Keratinocyte (primary cell): ENCODE measurements around the gene SALL3. TPM values are rescaled to one million over a fixed set of nuclear protein-coding genes. Genes with fewer than 3 reads are reported as not detected.
"Not testable (repeated sequence)": the region's sequence is repeated elsewhere in the genome, so short reads cannot be mapped to it uniquely, and the experiment has no call there.

Experiments
- DNase-seq: peaks from one replicate; pipeline ENCODE4 v3.0.0-alpha.2; 2011; ENCODE audit warnings: low read depth, missing footprints, low spot score
- FAIRE-seq: peaks from 2 replicates; lab custom pipeline; 2011; peaks lifted over from hg19 to GRCh38; lab: Jason Lieb, UNC
- H2AFZ ChIP-seq: 2 replicates; pipeline ENCODE4 v1.6.0; 2012; ENCODE audit warnings: low read length, control low read depth, inconsistent platforms; ENCODE audit not compliant: control insufficient read depth
- H3K27ac ChIP-seq: 2 replicates; pipeline ENCODE4 v1.5.1; 2011; ENCODE audit warnings: low read length; ENCODE audit not compliant: control insufficient read depth, insufficient read depth
- H3K27me3 ChIP-seq: 3 replicates; pipeline ENCODE4 v1.6.0; 2011; ENCODE audit warnings: low read length; ENCODE audit not compliant: control insufficient read depth, insufficient read depth; ENCODE audit errors: extremely low read depth
- H3K36me3 ChIP-seq, 2 experiments: 2 replicates in 1 of 2; 3 replicates in 1 of 2; pipeline ENCODE4 v1.5.1; 2011; ENCODE audit warnings: low read length in 2 of 2, mild to moderate bottlenecking in 1 of 2; ENCODE audit not compliant: control insufficient read depth in 2 of 2, insufficient read depth in 2 of 2; ENCODE audit errors: extremely low read depth in 1 of 2
- H3K4me1 ChIP-seq: 3 replicates; pipeline ENCODE4 v1.5.1; 2011; ENCODE audit warnings: low read length; ENCODE audit not compliant: control insufficient read depth, insufficient read depth; ENCODE audit errors: extremely low read depth
- H3K4me2 ChIP-seq: 3 replicates; pipeline ENCODE4 v1.6.0; 2011; ENCODE audit warnings: low read depth, low read length; ENCODE audit not compliant: control insufficient read depth, insufficient read depth; ENCODE audit errors: extremely low read depth
- H3K4me3 ChIP-seq, 3 experiments: fragments of 200-600 bp in 1 of 3; sonication (generic) in 1 of 3; 2 replicates in 2 of 3; 3 replicates in 1 of 3; pipeline ENCODE4 v1.5.1; 2011 to 2016; ENCODE audit warnings: low read length in 3 of 3, mild to moderate bottlenecking in 3 of 3, control low read depth in 2 of 3, inconsistent platforms in 1 of 3, low read depth in 1 of 3, mixed read lengths in 1 of 3, mixed run types in 1 of 3, moderate library complexity in 1 of 3; ENCODE audit not compliant: control insufficient read depth in 2 of 3, insufficient read depth in 2 of 3; ENCODE audit errors: extremely low read depth in 1 of 3
- H3K79me2 ChIP-seq: 2 replicates; pipeline ENCODE4 v1.6.0; 2012; ENCODE audit warnings: low read length; ENCODE audit not compliant: control insufficient read depth, insufficient read depth
- H3K9ac ChIP-seq: 3 replicates; pipeline ENCODE4 v1.6.0; 2011; ENCODE audit warnings: low read length; ENCODE audit not compliant: control insufficient read depth, insufficient read depth; ENCODE audit errors: extremely low read depth
- H3K9me1 ChIP-seq: 3 replicates; pipeline ENCODE4 v1.6.0; 2011; ENCODE audit warnings: low read length; ENCODE audit not compliant: control insufficient read depth, insufficient read depth; ENCODE audit errors: extremely low read depth
- H3K9me3 ChIP-seq: 2 replicates; pipeline ENCODE4 v1.5.1; 2012; ENCODE audit warnings: low read depth, low read length; ENCODE audit not compliant: control insufficient read depth
- H4K20me1 ChIP-seq: 3 replicates; pipeline ENCODE4 v1.6.0; 2011; ENCODE audit warnings: low read length; ENCODE audit not compliant: control insufficient read depth, insufficient read depth; ENCODE audit errors: extremely low read depth
- EZH2 ChIP-seq: IDR thresholded peaks from one replicate; pipeline ENCODE4 v1.6.1; 2012; ENCODE audit warnings: inconsistent platforms, mild to moderate bottlenecking, low read length, moderate library complexity
- dilution Hi-C: fragments of 300-500 bp; cut with MboI; formaldehyde crosslinking; loops from one replicate; pipeline ENCODE4 v1.7.0; 2020; ENCODE audit warnings: low sequenced_read_pairs; ENCODE audit not compliant: extremely low pct_ligation_motif_present
- polyA plus RNA-seq, 5 experiments: library from polyadenylated mRNA; depleted of rRNA in 3 of 5; stranded (reverse) in 3 of 5; stranded (forward) in 1 of 5; unstranded in 1 of 5; fragments of >200 nt; gene quantifications; 1 replicate in 1 of 5; 2 replicates in 3 of 5; 3 replicates in 1 of 5; pipeline versions ENCODE4 v1.2.1 to v1.2.3, GENCODE V29; 2011 to 2012; ENCODE audit warnings: missing spikeins in 2 of 5, low read depth in 1 of 5, low replicate concordance in 1 of 5
- TF ChIP-seq, protein P1 (sequence below), 3 experiments: IDR thresholded peaks in 1 of 3; conservative IDR thresholded peaks in 1 of 3; optimal IDR thresholded peaks in 1 of 3; 2 replicates in 2 of 3; 3 replicates in 1 of 3; pipeline versions ENCODE3 to v1.5.1; 2011; ENCODE audit warnings: low read length in 3 of 3, mild to moderate bottlenecking in 3 of 3, moderate library complexity in 2 of 3, control low read depth in 1 of 3, inconsistent platforms in 1 of 3; ENCODE audit not compliant: insufficient read depth in 2 of 3; ENCODE audit errors: extremely low read depth in 1 of 3

SALL3 gene
- polyA plus RNA-seq, 1 donor (not counting 4 experiments of a cell fraction or from before 2014, with no cell fraction given) = not detected

- H3K9ac ChIP-seq = no peak overlapping the region
- H4K20me1 ChIP-seq = no peaks in the 10 kb centered on the region
- no peak for DNase-seq
- H2AFZ ChIP-seq = no peak overlapping the region
- no peaks in the 10 kb centered on the region for H3K4me1 ChIP-seq
- TF ChIP-seq, protein P1, sequence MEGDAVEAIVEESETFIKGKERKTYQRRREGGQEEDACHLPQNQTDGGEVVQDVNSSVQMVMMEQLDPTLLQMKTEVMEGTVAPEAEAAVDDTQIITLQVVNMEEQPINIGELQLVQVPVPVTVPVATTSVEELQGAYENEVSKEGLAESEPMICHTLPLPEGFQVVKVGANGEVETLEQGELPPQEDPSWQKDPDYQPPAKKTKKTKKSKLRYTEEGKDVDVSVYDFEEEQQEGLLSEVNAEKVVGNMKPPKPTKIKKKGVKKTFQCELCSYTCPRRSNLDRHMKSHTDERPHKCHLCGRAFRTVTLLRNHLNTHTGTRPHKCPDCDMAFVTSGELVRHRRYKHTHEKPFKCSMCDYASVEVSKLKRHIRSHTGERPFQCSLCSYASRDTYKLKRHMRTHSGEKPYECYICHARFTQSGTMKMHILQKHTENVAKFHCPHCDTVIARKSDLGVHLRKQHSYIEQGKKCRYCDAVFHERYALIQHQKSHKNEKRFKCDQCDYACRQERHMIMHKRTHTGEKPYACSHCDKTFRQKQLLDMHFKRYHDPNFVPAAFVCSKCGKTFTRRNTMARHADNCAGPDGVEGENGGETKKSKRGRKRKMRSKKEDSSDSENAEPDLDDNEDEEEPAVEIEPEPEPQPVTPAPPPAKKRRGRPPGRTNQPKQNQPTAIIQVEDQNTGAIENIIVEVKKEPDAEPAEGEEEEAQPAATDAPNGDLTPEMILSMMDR (optimal IDR thresholded peaks at IDR 0.05 in 1 of 3, IDR thresholded peaks at IDR 0.05 in 1 of 3, conservative IDR thresholded peaks at IDR 0.05 in 1 of 3; ENCODE audit: extremely low read depth in 1 of 3, insufficient read depth in 2 of 3, low read length in 3 of 3) = no peak
- TF ChIP-seq EZH2 = no peak
- no peaks in the 10 kb centered on the region for H3K36me3 ChIP-seq
- dilution Hi-C loops = no loop called here
- no peak overlapping the region for H3K27ac ChIP-seq
- H3K4me3 ChIP-seq = no peak overlapping the region
- no peaks in the 10 kb centered on the region for H3K79me2 ChIP-seq
- no peaks in the 10 kb centered on the region for H3K9me1 ChIP-seq
- no peaks in the 10 kb centered on the region for H3K27me3 ChIP-seq
- no peak overlapping the region for H3K4me2 ChIP-seq
- peaks cover 5% of the 10 kb centered on the region for H3K9me3 ChIP-seq
- FAIRE-seq = no peak
These were observed 39.7 kb upstream of the SALL3 start for GRCh38 chr18:78939734-78940494.

DNA sequence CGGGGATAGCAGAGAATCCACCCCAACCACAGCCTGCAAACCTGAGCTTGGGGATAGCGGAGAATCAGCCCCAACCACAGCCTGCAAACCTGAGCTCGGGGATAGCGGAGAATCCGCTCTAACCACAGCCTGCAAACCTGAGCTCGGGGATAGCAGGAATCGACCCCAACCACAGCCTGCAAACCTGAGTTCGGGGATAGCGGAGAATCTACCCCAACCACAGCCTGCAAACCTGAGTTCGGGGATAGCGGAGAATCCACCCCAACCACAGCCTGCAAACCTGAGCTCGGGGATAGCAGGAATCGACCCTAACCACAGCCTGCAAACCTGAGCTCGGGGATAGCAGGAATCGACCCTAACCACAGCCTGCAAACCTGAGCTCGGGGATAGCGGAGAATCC lies 37.4 kb upstream of the SALL3 start:
- H3K4me2 ChIP-seq, H3K4me1 ChIP-seq, H3K27me3 ChIP-seq, H4K20me1 ChIP-seq, H3K79me2 ChIP-seq, H3K4me3 ChIP-seq, FAIRE-seq, H3K9ac ChIP-seq, H3K36me3 ChIP-seq, H3K27ac ChIP-seq, dilution Hi-C loops, DNase-seq, H2AFZ ChIP-seq, H3K9me1 ChIP-seq, H3K9me3 ChIP-seq: not testable (repeated sequence)

DNA sequence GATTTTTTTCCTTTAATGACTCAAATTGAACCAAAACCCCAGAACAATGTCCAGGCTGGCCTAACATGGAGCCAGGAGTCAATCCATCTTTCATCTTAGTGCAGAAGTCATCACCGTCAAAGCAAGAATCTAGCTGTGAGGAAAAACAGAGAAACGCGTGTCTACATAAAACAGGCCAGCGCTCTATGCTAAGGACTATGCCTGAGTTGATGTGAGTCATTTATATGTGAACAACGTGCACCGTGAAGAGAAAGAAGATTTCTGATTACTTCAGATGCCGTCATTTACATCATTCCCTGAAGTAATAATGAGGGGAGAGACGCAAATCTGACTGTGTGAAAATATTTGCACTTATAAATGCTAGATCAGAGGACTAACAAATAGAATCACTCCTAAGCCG lies 34.0 kb upstream of the SALL3 start:
- H3K9me3 ChIP-seq = peaks cover 6% of the 10 kb centered on the region
- H3K4me3 ChIP-seq = no peak overlapping the region
- no peak overlapping the region for H3K4me2 ChIP-seq
- FAIRE-seq = no peak
- no peaks in the 10 kb centered on the region for H3K4me1 ChIP-seq
- DNase-seq = no peak
- H3K27ac ChIP-seq = no peak overlapping the region
- dilution Hi-C loops = no loop called here
- H3K79me2 ChIP-seq = no peaks in the 10 kb centered on the region
- no peaks in the 10 kb centered on the region for H3K9me1 ChIP-seq
- no peaks in the 10 kb centered on the region for H3K36me3 ChIP-seq
- no peaks in the 10 kb centered on the region for H3K27me3 ChIP-seq
- no peak overlapping the region for H2AFZ ChIP-seq
- no peaks in the 10 kb centered on the region for H4K20me1 ChIP-seq
- H3K9ac ChIP-seq = no peak overlapping the region
- TF ChIP-seq, protein P1 (optimal IDR thresholded peaks at IDR 0.05 in 1 of 3, IDR thresholded peaks at IDR 0.05 in 1 of 3, conservative IDR thresholded peaks at IDR 0.05 in 1 of 3; ENCODE audit: extremely low read depth in 1 of 3, insufficient read depth in 2 of 3, low read length in 3 of 3) = no peak
- TF ChIP-seq EZH2 = no peak
